Activated naive CD4-positive, alpha-beta T cell treated with anti-CD3 and anti-CD28 coated beads, Interleukin-2, amount 10 ng/mL, durations not matched to agents 5 hours and 36 hours (primary cell): ENCODE results near the gene FAM98B. TPM values are rescaled to one million over a fixed set of nuclear protein-coding genes. Genes with fewer than 3 reads are reported as not detected.

Source experiments
- total RNA-seq, 2 experiments: library from RNA; stranded (reverse); gene quantifications; one replicate each; pipeline ENCODE4 v1.2.3, GENCODE V29; 2021

Gene FAM98B
- 10 to 100 TPM; 20.2 to 27.7 TPM for total RNA-seq

DNA sequence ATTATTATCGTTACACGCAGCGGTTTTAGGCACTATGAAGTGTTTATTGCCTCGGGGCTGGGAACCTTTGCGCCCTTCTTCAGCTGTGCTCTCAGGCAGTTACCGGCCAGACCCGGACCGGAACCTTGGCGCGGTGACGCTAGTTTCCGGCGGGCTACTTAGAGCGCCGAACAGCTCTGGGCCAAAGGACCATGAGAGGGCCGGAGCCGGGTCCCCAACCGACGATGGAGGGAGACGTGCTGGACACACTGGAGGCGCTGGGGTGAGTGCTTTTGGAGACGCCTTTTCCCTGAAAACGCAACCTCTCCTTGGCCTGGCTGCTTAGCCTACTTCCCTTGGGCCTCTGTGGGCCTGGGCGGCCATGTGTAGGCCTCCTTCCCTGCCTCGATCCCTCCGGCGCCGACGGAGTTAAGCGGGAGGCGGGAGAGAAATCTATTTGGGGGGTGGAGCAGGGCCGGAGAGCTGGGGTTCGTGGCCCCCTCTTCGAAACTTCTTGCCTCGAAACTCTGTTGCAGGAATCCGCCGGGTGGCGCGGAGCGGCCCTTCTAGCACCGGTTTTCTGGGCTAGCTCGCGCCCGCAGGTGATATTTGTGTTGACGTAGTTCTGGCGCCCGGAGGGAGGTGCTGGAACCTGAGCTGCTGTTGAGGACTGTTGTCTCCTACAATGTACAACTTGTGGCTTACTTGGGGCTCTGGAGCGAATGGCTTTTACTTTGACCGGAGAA is at the start of gene FAM98B:
TSS of gene FAM98B (plus strand) at position 157 of the 725 bp plus-strand sequence. CDS start at position 192, 35 bp downstream.

Other genes with a start within 250 kb of the FAM98B start
- gene SPRED1, start 201.3 kb upstream of the FAM98B start, total RNA-seq = under 1 TPM; 0.29 to 0.45 TPM
- gene RASGRP1, start 110.7 kb downstream of the FAM98B start, total RNA-seq = 100 to 1,000 TPM; 157 to 160 TPM